PC-9 (cell line): Measurements from ENCODE around the gene CAGE1.

ENCODE experiments used
- CTCF ChIP-seq: fragments of 200-600 bp; sonication (generic); conservative IDR thresholded peaks from 2 replicates; pipeline ENCODE4 v1.6.1; 2017; ENCODE audit warnings: mixed run types, antibody characterized with exemption, mild to moderate bottlenecking, moderate library complexity
- EZH2 ChIP-seq: fragments of 200-600 bp; sonication (generic); IDR thresholded peaks from 2 replicates; pipeline ENCODE4 v1.8.0; 2017; ENCODE audit warnings: antibody characterized with exemption, low read depth

- TF ChIP-seq CTCF (no peak), EZH2 (no peak)
Observed at GRCh38 chr6:7290079-7290478, 99.5 kb downstream of the CAGE1 start.
